Esophagus squamous epithelium (tissue), 4 donors: ENCODE measurements around the gene HOXD8.

Experiments
- CTCF ChIP-seq, 6 experiments: fragments of 450-650 bp in 4 of 6; fragments of 200-600 bp in 2 of 6; sonication (generic) in 2 of 6; IDR thresholded peaks; one replicate each; pipeline ENCODE4 v1.5.1; 2016 to 2019; ENCODE audit warnings: antibody characterized with exemption in 6 of 6, mild to moderate bottlenecking in 4 of 6, moderate library complexity in 4 of 6
- POLR2A ChIP-seq, 4 donors: fragments of 450-650 bp; IDR thresholded peaks; one replicate each; pipeline ENCODE4 v1.6.1; 2017; ENCODE audit warnings: antibody characterized with exemption in 4 of 4, mild to moderate bottlenecking in 4 of 4, moderate library complexity in 3 of 4

- TF ChIP-seq POLR2A (IDR thresholded peaks at IDR 0.05) (no peak), CTCF (IDR thresholded peaks at IDR 0.05) (no peak)
Measured at GRCh38 chr2:176175709-176176607, 46.5 kb downstream of the HOXD8 start.
